ENCODE measurements around the gene MYO6.

- TF ChIP-seq YY1 (IDR thresholded peaks at IDR 0.05; ENCODE audit: insufficient read depth, insufficient read length) = no peak
- TF ChIP-seq ZNF274 (IDR thresholded peaks at IDR 0.05; ENCODE audit: low read depth, low read length) = no peak
- no peak for TF ChIP-seq SUZ12 (IDR thresholded peaks at IDR 0.05; ENCODE audit: extremely low read depth, insufficient read depth, insufficient read length)
Observed at GRCh38 chr6:75849329-75850025, 100.4 kb downstream of the MYO6 start.
